ENCODE results near the gene FOXL1. TPM values are rescaled to one million over a fixed set of nuclear protein-coding genes. Genes with fewer than 3 reads are reported as not detected.

Gene FOXL1
- total and polyA plus RNA-seq, 9 of the 15 experiments (the other 6 are each of a cell fraction or from before 2014, with no cell fraction given) = not detected

GRCh38 chr16:86557587-86557986 lies 20.8 kb upstream of the FOXL1 start:
- H2AFZ ChIP-seq (ENCODE audit: low read depth, low read length) = no peak overlapping the region
- H4K20me1 ChIP-seq (replicated peaks; ENCODE audit: control insufficient read depth, insufficient read depth, low read length) = no peaks in the 10 kb centered on the region
- ATAC-seq (no peak), DNase-seq (ENCODE audit: extremely low read depth in 1 of 4, low spot score in 3 of 4) (no peak), FAIRE-seq (no peak)
- no peak overlapping the region for H3K4me3 ChIP-seq
- BruUV-seq (replicated peaks) = no TSS peak
- TF ChIP-seq RBM34 (IDR thresholded peaks at IDR 0.05; ENCODE audit: borderline replicate concordance, insufficient read depth, low read length) (no peak), THRAP3 (IDR thresholded peaks at IDR 0.05; ENCODE audit: borderline replicate concordance) (no peak), ETS2 (tag; IDR thresholded peaks at IDR 0.05; ENCODE audit: borderline replicate concordance, poor library complexity, severe bottlenecking) (no peak), NCOA4 (IDR thresholded peaks at IDR 0.05; ENCODE audit: partially characterized antibody) (no peak), PML (IDR thresholded peaks at IDR 0.05; ENCODE audit: low read length) (no peak), ZNF707 (CRISPR knock-in tag; conservative IDR thresholded peaks at IDR 0.05) (no peak), ZBTB43 (CRISPR knock-in tag; IDR thresholded peaks at IDR 0.05) (no peak)
- ChIA-PET CTCF (ENCODE audit: low intra/inter-chr PET ratio) (no interaction called here), POLR2A (interaction anchor here (0.8 kb wide), 1 partner anchor 1065 kb away, joined by 3 read pairs; no protein-coding TSS in a partner anchor)
- 0 out of 3 replicates have a peak, but pooled peaks cover 3% of the 10 kb centered on the region for H3K36me3 ChIP-seq (ENCODE audit: control insufficient read depth, insufficient read depth, low read length)
- H3K9me3 ChIP-seq (replicated peaks; ENCODE audit: control insufficient read depth, insufficient read depth, low read depth, low read length) = no peaks in the 10 kb centered on the region
- H3K27me3 ChIP-seq (ENCODE audit: control insufficient read depth in 2 of 2, insufficient read depth in 2 of 2, low read length in 2 of 2) = peaks cover 24 to 30% of the 10 kb centered on the region in 2 experiments; a peak in 4 of 5 replicates
- in situ Hi-C loops (cut with MboI) (loop anchor here (25.0 kb wide), 1 partner anchor 1080 kb away; no protein-coding TSS in a partner anchor), intact Hi-C loops (cut with micrococcal nuclease) (no loop called here)
- H3K9me1 ChIP-seq (ENCODE audit: control insufficient read depth, insufficient read depth, low read length) = no peaks in the 10 kb centered on the region
- 11% methylated on average over 4 of the region's 4 CpGs for WGBS (ENCODE audit: insufficient coverage, low coverage, missing lambda C conversion rate)
- peaks cover 0 to 18% of the 10 kb centered on the region in 2 experiments; a peak in 3 of 5 replicates for H3K4me1 ChIP-seq (replicated peaks in 1 of 2; ENCODE audit: control insufficient read depth in 2 of 2, insufficient read depth in 2 of 2, low read length in 2 of 2)
- no peak overlapping the region for H3K27ac ChIP-seq (ENCODE audit: extremely low read depth, low read depth, low read length)
- H3K9ac ChIP-seq (ENCODE audit: insufficient read depth in 1 of 2, low read depth in 2 of 2, low read length in 2 of 2) = no peak overlapping the region
- peaks cover 13% of the 10 kb centered on the region for H3K79me2 ChIP-seq (ENCODE audit: control insufficient read depth, insufficient read depth, low read length)
- H3K4me2 ChIP-seq (ENCODE audit: insufficient read depth, low read length) = no peak overlapping the region

All from K562 (cell line).